SKM-1 treated with dmso at 0.1 percent for 144 hours (cell line): Measurements from ENCODE around the gene LIPT1.
"Not testable (repeated sequence)": the region's sequence is repeated elsewhere in the genome, so short reads cannot be mapped to it uniquely, and the experiment has no call there.

Source experiments
- DNase-seq: peaks from one replicate; lab custom pipeline; 2025; ENCODE audit not compliant: unreplicated experiment; lab: John Stamatoyannopoulos, UW

The LIPT1 gene

GRCh38 chr2:99171377-99172140 is 16.8 kb downstream of the LIPT1 start:
- DNase-seq, result no peak

GRCh38 chr2:99180755-99181623 is 26.2 kb downstream of the LIPT1 start, which contains the start of the genes MITD1 and MRPL30:
Gene MITD1, minus strand, starts transcription at chr2:99181058. Its CDS starts 77 bp downstream, at chr2:99180981.
Gene MRPL30, plus strand, starts transcription at chr2:99181184. Its CDS starts 5,020 bp downstream, at chr2:99186204.
- peak; percentile 92 for DNase-seq

GRCh38 chr2:99181624-99182000 is 26.8 kb downstream of the LIPT1 start:
- no peak for DNase-seq

- no peak for DNase-seq
These were observed 28.3 kb downstream of the LIPT1 start for GRCh38 chr2:99183025-99183424.

- no peak for DNase-seq
These were observed 30.0 kb downstream of the LIPT1 start for GRCh38 chr2:99184811-99185210.

GRCh38 chr2:99187011-99187410 is 32.2 kb downstream of the LIPT1 start:
- no peak for DNase-seq

- no peak for DNase-seq
These were observed 33.6 kb downstream of the LIPT1 start for GRCh38 chr2:99188357-99188756.

- no peak for DNase-seq
These were observed 35.8 kb downstream of the LIPT1 start for GRCh38 chr2:99190548-99190947.

GRCh38 chr2:99192364-99192763 is 37.6 kb downstream of the LIPT1 start:
- DNase-seq, result not testable (repeated sequence)

- no peak for DNase-seq
These were observed 43.5 kb downstream of the LIPT1 start for GRCh38 chr2:99198103-99198841.

GRCh38 chr2:99200076-99200800 is 45.5 kb downstream of the LIPT1 start:
- peak; percentile 22 for DNase-seq

GRCh38 chr2:99201959-99202678 is 47.4 kb downstream of the LIPT1 start:
- DNase-seq, result no peak

GRCh38 chr2:99205491-99205890 is 50.7 kb downstream of the LIPT1 start:
- no peak for DNase-seq
